HG03378 (cell line): Measurements from ENCODE around the gene CSNK2A2.
A peak's percentile ranks its signal among the peaks of the same experiment; 100 is the strongest.

ENCODE experiments used
- ATAC-seq: cut with Tn5 transposase; IDR thresholded peaks from one replicate; pipeline ENCODE4 v1.9.1; 2021; ENCODE audit warnings: mild to moderate bottlenecking, moderate library complexity; ENCODE audit not compliant: unreplicated experiment

CSNK2A2 gene

GRCh38 chr16:58198022-58198683 is at the start of gene CSNK2A2:
CSNK2A2 (minus strand) TSS chr16:58198106; CDS start chr16:58197736, 370 bp downstream.
- ATAC-seq: no peak

DNA sequence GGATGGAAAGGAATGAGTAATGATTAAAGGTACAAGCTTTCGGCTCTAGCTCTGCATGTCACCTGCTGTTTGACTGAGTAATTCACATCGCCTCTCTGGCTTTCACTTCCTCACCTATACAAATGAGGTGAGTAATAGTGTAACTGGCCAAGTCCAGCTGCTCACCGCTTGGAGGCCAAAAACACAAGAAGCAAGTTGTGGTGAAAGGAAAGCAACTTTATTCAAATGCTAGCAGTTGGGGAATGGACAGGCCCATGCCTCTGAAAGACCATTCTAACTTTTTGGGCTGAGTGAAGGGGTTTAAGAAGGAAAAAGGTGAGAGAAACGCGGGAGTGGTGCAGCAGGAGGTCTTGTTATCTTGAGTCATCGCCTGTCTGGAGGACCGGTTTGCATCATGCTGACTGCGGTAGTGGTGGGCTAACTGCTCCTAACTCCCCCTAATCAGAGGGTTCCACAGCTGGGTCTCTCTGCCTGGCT is 45.7 kb upstream of the CSNK2A2 start:
- peak; percentile 98 for ATAC-seq

- ATAC-seq: no peak
Measured at GRCh38 chr16:58236831-58237230, 38.9 kb upstream of the CSNK2A2 start.

DNA sequence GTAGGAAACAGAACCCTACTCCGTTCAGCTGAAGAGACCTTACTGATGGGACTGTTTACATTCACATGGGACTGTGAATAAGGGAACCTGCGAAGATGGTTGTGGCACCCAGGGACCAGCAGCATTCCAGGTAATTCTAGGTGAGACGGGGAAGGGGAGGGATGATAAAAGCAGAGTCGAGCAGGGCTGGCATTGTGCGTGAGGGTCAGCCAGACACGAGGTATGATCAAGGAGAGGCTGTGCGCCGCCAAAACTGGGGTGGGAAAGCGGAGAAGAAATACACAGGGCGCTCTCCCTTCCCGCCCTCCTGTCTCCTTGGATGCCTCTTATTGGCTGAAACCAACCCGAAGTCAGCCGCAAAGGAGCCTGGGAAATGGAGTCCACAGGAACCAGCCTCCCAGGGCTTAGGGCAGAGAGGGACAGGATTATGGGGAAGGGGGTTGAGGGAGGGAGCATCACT is 38.4 kb upstream of the CSNK2A2 start:
- peak; percentile 91 for ATAC-seq

- no peak for ATAC-seq
Measured at GRCh38 chr16:58235663-58236062, 37.8 kb upstream of the CSNK2A2 start.

DNA sequence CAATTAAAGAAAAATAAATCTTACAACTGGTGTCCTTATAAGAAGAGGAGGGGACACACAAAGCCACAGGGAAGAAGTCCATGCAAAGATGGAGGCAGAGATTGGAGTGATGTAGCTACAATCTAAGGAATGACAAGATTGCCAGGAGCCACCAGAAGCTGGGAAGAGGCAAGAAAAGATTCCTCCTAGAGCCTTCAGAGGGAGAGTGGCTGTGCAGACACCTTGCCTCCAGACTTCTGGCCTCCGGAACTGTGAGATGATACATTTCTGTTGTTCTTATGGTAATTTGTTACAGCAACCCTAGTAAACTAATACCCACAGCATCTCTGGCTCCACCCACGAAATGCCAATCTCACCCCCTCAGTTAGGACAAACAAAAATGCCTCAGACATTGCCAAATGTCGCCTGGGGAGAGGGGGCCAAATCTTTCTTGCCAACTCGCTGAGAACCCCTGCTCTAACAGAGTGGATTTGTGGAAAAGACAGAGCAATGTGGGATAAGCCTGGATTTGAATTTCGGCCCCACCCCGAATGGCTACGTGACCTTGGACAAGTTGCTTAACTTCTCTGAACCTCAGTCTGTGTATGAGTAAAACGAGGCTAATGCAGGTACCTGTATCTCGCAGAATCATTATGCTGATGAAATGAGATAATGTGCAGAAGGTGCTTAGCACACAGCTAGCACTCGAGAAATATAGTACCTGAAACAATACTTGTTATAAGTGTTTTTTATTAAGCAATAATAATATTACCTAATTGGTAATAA is 37.1 kb upstream of the CSNK2A2 start:
- no peak for ATAC-seq

- ATAC-seq: no peak
Measured at GRCh38 chr16:58230259-58230658, 32.4 kb upstream of the CSNK2A2 start.

DNA sequence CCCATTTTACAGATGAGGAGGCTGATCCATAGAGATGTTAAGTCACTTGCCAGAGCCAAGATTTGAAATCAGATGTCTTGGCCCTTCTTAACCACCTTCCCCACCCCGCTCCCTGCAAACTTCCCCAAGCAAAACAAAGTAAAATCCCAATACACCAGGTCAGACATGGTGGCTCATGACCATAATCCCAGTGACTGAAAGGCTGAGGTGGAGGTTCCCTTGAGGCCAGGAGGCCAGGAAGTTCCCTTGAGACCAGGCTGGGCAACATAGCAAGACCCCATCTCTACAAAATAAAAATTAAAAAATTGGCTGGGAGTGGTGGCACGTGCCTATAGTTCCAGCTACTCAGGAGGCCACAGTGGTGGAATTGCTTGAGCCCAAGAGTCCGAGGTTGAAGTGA is 28.9 kb upstream of the CSNK2A2 start:
- ATAC-seq: no peak

DNA sequence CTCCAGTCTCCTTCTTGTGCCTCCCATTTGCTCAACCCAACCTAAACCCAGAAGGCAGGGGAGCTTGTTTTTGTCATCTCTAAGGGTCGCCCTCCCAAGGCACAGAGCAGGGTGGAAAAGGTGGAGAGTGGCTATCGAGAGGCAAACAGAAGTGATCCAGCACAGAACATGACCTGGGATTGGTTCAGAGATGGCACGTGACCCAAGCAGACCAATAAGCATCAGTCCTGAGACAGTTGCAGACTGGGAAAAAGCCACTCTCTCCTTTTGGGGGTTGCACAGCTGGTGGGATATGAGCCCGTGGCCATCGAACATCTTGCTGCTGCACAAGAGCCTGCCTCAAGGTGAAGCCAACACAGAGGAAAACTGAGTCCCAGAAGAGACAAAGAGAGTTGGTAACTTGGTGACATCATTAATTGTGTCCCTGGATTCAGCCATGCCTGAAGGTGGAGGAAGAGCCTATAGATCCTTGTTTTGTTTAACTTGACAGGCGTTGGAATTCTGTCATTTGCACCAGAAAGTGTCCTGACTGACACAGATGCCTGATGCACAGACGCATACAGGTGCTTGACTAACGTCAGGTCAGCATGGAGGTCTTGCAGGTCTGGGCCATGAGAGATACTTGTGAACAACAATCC is 28.2 kb upstream of the CSNK2A2 start:
- ATAC-seq: no peak

- ATAC-seq: no peak
Measured at GRCh38 chr16:58222532-58223316, 24.8 kb upstream of the CSNK2A2 start.

DNA sequence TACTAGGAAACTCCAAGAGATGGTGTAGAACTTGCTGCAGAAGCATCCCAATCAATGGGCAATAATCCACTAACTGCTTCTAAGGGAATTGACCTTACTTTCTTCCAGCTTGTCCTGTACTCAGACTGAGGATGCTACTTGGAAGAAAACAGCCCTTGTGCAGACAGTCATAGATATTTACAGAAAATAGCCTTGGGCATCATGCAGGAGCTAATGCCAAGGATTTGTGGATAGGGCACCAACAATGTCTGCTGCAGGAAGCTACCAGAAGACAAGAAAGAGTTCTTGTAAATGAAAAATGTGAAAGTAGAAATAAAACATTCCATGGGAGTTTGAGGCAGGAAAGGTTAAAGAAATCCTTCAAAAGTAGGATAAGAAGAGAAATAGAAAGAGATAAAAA is 21.5 kb upstream of the CSNK2A2 start:
- ATAC-seq: no peak

DNA sequence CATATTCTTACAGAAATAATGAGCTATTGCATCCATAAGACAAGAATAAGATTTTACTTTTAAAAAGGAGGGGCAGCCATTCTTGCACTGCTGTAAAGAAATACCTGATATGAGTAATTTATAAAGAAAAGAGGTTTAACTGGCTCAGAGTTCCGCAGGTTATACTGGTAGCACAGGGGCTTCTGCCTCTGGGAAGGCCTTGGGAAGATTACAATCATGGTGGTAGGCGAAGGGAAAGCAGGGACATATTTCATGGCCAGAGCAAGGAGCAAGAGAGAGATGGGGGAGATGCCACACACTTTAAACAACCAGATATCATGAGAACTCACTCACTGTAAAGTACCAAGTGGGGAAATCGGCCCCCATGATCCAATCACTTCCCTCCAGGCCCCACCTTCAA is 20.9 kb upstream of the CSNK2A2 start:
- ATAC-seq: no peak

DNA sequence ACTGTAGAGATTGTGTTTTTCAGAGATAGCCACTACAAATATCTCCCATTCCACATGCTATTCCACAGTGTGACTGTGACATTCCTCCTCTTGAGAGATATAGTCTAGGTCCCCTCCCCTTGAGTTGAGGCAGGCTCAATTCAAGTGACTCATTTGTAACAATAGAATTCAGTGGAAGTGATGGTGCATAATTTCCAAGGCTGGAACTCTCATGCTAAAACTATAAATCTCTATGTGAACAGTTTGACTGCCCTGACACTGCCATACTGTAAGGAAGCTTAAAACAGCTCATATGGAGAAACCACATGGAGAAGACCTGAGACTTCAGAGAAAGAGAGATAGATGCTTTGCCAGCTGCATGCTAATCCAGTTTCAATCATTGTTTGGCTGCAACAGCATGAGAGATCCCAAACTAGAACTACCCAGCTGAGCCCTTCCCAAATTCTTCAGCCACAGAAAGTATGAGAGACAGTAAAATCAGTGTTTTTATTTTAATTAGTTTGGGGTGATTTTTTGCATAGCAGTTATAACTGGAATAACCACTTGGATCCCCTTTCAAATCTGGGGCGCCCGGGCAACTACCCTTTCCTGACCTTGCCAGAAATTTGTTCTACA is 19.5 kb upstream of the CSNK2A2 start:
- no peak for ATAC-seq

DNA sequence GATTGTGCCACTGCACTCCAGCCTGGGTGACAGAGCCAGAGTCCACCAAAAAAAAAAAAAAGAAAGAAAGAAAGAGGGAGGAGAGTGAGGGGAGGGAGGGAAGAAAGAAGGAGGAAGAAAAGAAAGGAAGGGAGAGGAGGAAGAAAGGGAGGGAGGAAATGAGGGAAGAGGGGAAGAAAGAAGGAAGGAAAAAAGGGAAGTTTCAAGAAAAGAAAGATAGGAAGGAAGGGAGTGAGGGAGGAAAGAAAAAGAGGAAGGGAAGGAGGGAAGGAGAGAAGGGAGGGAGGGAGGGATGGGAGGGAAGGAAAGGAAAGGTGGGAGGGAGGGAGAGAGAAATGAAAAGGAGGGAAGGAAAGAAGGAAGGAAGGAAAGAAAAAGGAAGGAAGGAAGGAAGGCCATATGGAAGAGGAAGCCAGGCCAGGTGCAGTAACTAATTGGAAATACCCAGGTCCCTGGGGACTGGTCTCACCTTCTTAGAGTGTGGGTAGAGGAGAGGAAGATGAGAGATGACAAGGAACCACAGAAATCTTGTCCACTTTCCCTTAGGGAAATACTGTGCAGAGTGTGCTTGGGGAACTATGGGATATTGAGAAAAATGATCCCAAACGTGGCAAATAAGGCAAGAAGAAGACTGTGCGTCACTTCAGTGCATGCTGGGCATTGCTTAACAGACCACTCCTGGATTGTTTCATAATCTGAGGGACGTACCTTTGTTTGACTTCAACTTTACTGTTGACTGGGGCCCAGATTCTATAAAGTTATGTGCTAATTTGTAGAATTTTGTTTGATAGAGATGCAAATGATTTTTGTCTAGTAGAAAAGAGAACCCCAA is 15.1 kb upstream of the CSNK2A2 start:
- ATAC-seq: no peak

DNA sequence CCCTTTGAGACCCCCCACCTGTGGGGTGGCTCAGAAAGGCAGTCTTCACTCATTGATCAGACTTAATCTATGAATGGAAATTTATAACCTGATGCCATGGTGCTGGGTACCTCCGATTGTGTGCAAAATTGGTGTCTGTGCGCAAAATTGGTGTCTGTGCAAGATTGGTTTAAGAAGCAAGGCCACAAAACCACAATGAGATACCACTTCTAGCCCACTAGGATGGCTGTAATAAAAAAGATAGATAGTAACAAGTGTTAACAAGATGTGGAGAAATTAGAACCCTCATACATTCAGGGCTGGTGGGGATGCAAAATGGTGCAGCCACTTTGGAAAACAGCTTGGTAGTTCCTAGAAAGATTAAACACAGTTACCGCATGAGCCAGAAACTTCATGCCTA is 13.9 kb upstream of the CSNK2A2 start:
- no peak for ATAC-seq

GRCh38 chr16:58211245-58211644 is 13.3 kb upstream of the CSNK2A2 start:
- ATAC-seq: no peak

DNA sequence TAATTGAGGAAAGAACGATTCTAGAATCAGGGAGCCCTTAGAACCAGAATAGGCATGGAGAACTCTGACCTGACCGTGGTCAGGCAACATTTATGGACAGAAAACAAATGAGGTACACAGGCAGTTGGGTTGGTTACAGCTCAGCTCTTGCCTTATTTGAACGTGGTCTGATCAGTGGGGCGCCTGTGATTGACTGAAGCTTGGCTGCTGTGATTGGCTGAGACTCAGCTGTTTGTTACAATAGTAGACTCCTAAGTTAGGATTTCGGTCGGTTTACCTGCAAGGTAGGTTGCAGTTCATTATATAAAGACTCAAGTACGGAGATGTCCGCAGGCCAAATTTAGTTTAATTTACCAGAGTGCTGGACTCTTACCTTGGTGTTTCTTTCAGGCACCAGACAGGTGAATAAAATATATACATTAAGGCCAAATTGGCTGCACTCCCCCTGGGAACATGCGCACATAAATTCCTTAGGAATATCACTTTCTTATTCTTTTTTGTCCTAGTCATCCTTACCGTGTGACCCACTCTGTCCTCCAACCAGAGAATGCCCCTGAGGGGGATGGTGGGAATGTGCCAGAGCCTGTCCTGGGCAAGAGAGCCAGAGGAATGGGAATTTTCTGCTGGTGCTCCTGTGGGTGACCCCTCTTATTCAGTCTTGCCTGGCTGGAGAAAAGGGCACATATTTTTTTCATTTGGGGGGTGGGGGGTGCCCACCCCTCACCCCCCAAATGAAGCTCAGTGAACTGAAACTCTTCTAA is 7.5 kb upstream of the CSNK2A2 start:
- ATAC-seq: no peak

DNA sequence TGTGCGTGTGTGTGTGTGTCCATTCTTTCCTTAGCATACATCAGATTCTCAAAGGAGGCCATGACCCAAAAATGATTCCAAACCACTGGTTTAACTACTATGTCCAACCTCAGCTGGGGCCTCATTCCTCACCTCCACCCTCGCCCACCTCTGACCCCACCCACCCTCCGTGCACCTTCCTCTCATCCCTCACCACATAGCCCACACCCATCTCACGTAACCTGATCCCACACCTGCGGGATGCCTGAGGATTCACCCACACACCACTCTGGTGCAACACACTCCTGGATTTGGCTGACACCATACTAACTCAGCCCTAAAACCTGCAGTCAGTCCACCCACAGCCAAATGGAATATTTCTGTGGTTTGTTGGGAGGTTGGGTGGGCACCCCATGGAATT is 3.3 kb upstream of the CSNK2A2 start:
- ATAC-seq: no peak
